NK-92 treated with Interleukin-12 subunit alpha and Interleukin-12 subunit beta, amount 100 ng/mL, for 24 hours (cell line): ENCODE data around the gene PANX3.

Experiments
- DNase-seq: peaks from one replicate; lab custom pipeline; 2025; lab: John Stamatoyannopoulos, UW

Gene PANX3

GRCh38 chr11:124658986-124659385, 47.8 kb downstream of the PANX3 start:
- no peak for DNase-seq

- DNase-seq: no peak
These were observed 50.3 kb downstream of the PANX3 start for GRCh38 chr11:124661553-124661952.

- no peak for DNase-seq
These were observed 50.9 kb downstream of the PANX3 start for GRCh38 chr11:124662106-124662505.

- DNase-seq: no peak
These were observed 52.6 kb downstream of the PANX3 start for GRCh38 chr11:124663861-124664260.

GRCh38 chr11:124667601-124668000, 56.4 kb downstream of the PANX3 start:
- DNase-seq: no peak

- DNase-seq: no peak
These were observed 58.0 kb downstream of the PANX3 start for GRCh38 chr11:124669193-124669592.
